ENCODE results near the gene ACOT11. TPM values are rescaled to one million over a fixed set of nuclear protein-coding genes. Genes with fewer than 3 reads are reported as not detected.

The ACOT11 gene
- total and polyA plus RNA-seq, 9 of the 15 experiments (the other 6 are each of a cell fraction or from before 2014, with no cell fraction given) = 0.04 to 1.2 (median 0.64) TPM; not detected in 2

- TF ChIP-seq E2F4 (CRISPR knock-in tag; IDR thresholded peaks at IDR 0.05; ENCODE audit: low read depth) = no peak
- TF ChIP-seq FOXM1 (IDR thresholded peaks at IDR 0.05; ENCODE audit: low read depth) = no peak
- TF ChIP-seq FOXM1 (CRISPR knock-in tag; IDR thresholded peaks at IDR 0.05; ENCODE audit: low read depth) = no peak
- TF ChIP-seq CSDE1 (IDR thresholded peaks at IDR 0.05) = no peak
- no peak for TF ChIP-seq BCLAF1 (IDR thresholded peaks at IDR 0.05; ENCODE audit: borderline replicate concordance in 1 of 2, control insufficient read depth in 1 of 2, low read depth in 2 of 2, low read length in 1 of 2)
- TF ChIP-seq TEAD2 (tag; IDR thresholded peaks at IDR 0.05) = 0 out of 2 replicates have a peak, but pooled peaks have one; percentile 46
- no peak for TF ChIP-seq COPS2 (conservative IDR thresholded peaks at IDR 0.05)
- no peak for TF ChIP-seq SREBF1 (IDR thresholded peaks at IDR 0.05; ENCODE audit: borderline replicate concordance, low read depth, low read length)
- TF ChIP-seq ZNF146 (CRISPR knock-in tag; IDR thresholded peaks at IDR 0.05; ENCODE audit: unreplicated experiment) = no peak
- TF ChIP-seq SMAD3 (CRISPR knock-in tag; conservative IDR thresholded peaks at IDR 0.05) = no peak; the same call in 1 of the 2 replicates
- no peak for TF ChIP-seq TBL1XR1 (IDR thresholded peaks at IDR 0.05; ENCODE audit: low read length in 2 of 2)
- TF ChIP-seq RNF219 (CRISPR knock-in tag; IDR thresholded peaks at IDR 0.05) = no peak
- TF ChIP-seq HDGF (IDR thresholded peaks at IDR 0.05) = no peak
- no peak for TF ChIP-seq ZNF780A (CRISPR knock-in tag; IDR thresholded peaks at IDR 0.05)
- TF ChIP-seq CCNT2 (IDR thresholded peaks at IDR 0.05; ENCODE audit: borderline replicate concordance, extremely low read depth, insufficient read length, low read depth, low read length) = no peak
- no peak for TF ChIP-seq TCF7L2 (IDR thresholded peaks at IDR 0.05; ENCODE audit: low read depth, low read length)
- no peak for TF ChIP-seq PHF21A (IDR thresholded peaks at IDR 0.05; ENCODE audit: borderline replicate concordance, low read depth)
- no peak for TF ChIP-seq ZNF512 (tag; IDR thresholded peaks at IDR 0.05)
- no peak for TF ChIP-seq BRD9 (IDR thresholded peaks at IDR 0.05; ENCODE audit: low read depth, partially characterized antibody)
These were observed 29.6 kb downstream of the ACOT11 start (continued) for GRCh38 chr1:54577612-54578011.
